ENCODE data around the gene CXCL12.

CXCL12 gene

GRCh38 chr10:44376472-44377099 lies 8.3 kb downstream of the CXCL12 start:
- TF ChIP-seq ZFX (IDR thresholded peaks at IDR 0.05) = no peak
- no peak for TF ChIP-seq CTCF (conservative IDR thresholded peaks at IDR 0.05)

GRCh38 chr10:44374155-44374554 lies 10.7 kb downstream of the CXCL12 start:
- no peak overlapping the region for H3K27ac ChIP-seq
- TF ChIP-seq CTCF (conservative IDR thresholded peaks at IDR 0.05) (no peak), ZFX (IDR thresholded peaks at IDR 0.05) (no peak)

More at GRCh38 chr10:44376472-44377099, 8.3 kb downstream of the CXCL12 start:
- H3K27ac ChIP-seq = no peak overlapping the region

GRCh38 chr10:44373341-44373995 lies 11.4 kb downstream of the CXCL12 start:
- no peak overlapping the region for H3K27ac ChIP-seq
- no peak for TF ChIP-seq ZFX (IDR thresholded peaks at IDR 0.05)

GRCh38 chr10:44372181-44372580 lies 12.7 kb downstream of the CXCL12 start:
- TF ChIP-seq CTCF (conservative IDR thresholded peaks at IDR 0.05) (no peak), ZFX (IDR thresholded peaks at IDR 0.05) (no peak)
- no peak overlapping the region for H3K27ac ChIP-seq

- no peak overlapping the region for H3K27ac ChIP-seq
- TF ChIP-seq CTCF (conservative IDR thresholded peaks at IDR 0.05) (no peak), ZFX (IDR thresholded peaks at IDR 0.05) (no peak)
These were observed 14.1 kb downstream of the CXCL12 start for GRCh38 chr10:44370731-44371248.

GRCh38 chr10:44369854-44370253 lies 15.0 kb downstream of the CXCL12 start:
- no peak for TF ChIP-seq ZFX (IDR thresholded peaks at IDR 0.05)
- TF ChIP-seq CTCF (conservative IDR thresholded peaks at IDR 0.05) = no peak
- H3K27ac ChIP-seq = no peak overlapping the region

GRCh38 chr10:44369296-44369695 lies 15.6 kb downstream of the CXCL12 start:
- TF ChIP-seq ZFX (IDR thresholded peaks at IDR 0.05) (no peak), CTCF (conservative IDR thresholded peaks at IDR 0.05) (no peak)
- no peak overlapping the region for H3K27ac ChIP-seq
